H1 (cell line): ENCODE data around the gene RASSF3. TPM values are rescaled to one million over a fixed set of nuclear protein-coding genes. Genes with fewer than 3 reads are reported as not detected.

Experiments
- ASH2L ChIP-seq: fragments of 200-600, 300-600 bp; sonication (generic); IDR thresholded peaks from one replicate; pipeline ENCODE4 v1.7.1; 2017; ENCODE audit warnings: low read length
- BACH1 ChIP-seq: IDR thresholded peaks from 2 replicates; pipeline ENCODE4 v1.6.1; 2012; ENCODE audit warnings: low read length, improper control_type of control experiment
- CREB1 ChIP-seq: IDR thresholded peaks from 2 replicates; pipeline ENCODE4 v1.6.1; 2012; ENCODE audit warnings: inconsistent platforms
- EP300 ChIP-seq, 2 experiments: IDR thresholded peaks; 1 replicate in 1 of 2; 2 replicates in 1 of 2; pipeline ENCODE4 v1.6.1; 2011 to 2012; ENCODE audit warnings: low read depth in 2 of 2, low read length in 2 of 2, mild to moderate bottlenecking in 2 of 2, borderline replicate concordance in 1 of 2, inconsistent platforms in 1 of 2, moderate library complexity in 1 of 2
- HDAC6 ChIP-seq: IDR thresholded peaks from one replicate; pipeline ENCODE4 v1.7.1; 2012; ENCODE audit warnings: low read depth, mild to moderate bottlenecking, inconsistent platforms, low read length, moderate library complexity
- KDM4A ChIP-seq: IDR thresholded peaks from one replicate; pipeline ENCODE4 v1.7.1; 2012; ENCODE audit warnings: low read depth, mild to moderate bottlenecking, moderate library complexity, low read length, inconsistent platforms; ENCODE audit not compliant: severe bottlenecking
- RNF2 ChIP-seq: fragments of 200-900, 300-1000 bp; sonication (generic); IDR thresholded peaks from 2 replicates; pipeline ENCODE4 v1.7.1; 2016; ENCODE audit warnings: borderline replicate concordance, low read depth, mild to moderate bottlenecking, antibody characterized with exemption, low read length; ENCODE audit not compliant: poor library complexity, severe bottlenecking; ENCODE audit errors: missing control alignments
- SIX5 ChIP-seq: IDR thresholded peaks from 2 replicates; pipeline ENCODE4 v1.6.1; 2011; ENCODE audit warnings: mild to moderate bottlenecking, low read depth, low read length
- polyA plus RNA-seq, 7 experiments: library from polyadenylated mRNA; depleted of rRNA in 3 of 7; stranded (reverse) in 5 of 7; unstranded in 2 of 7; fragments of >200 nt in 5 of 7; fragments of 200-250 nt in 2 of 7; gene quantifications; 1 replicate in 5 of 7; 2 replicates in 1 of 7; 4 replicates in 1 of 7; pipeline versions ENCODE4 v1.2.1 to v1.2.3, GENCODE V29; 2011 to 2013; ENCODE audit warnings: missing spikeins in 2 of 7, mixed read lengths in 2 of 7
- total RNA-seq: library from RNA; stranded (reverse); fragmentation: NEBNext Ultra II Directional; extraction: Animal tissue kit (Norgen Biotek cat#: 25700); gene quantifications from 2 replicates; pipeline ENCODE4 v1.2.1, GENCODE V29; 2021
- TF ChIP-seq, protein P1 (sequence below): fragments of 300-600 bp; sonication (generic); IDR thresholded peaks from 2 replicates; pipeline ENCODE4 v1.7.1; 2012; ENCODE audit warnings: low read length, moderate library complexity, mild to moderate bottlenecking, inconsistent platforms; ENCODE audit not compliant: insufficient replicate concordance
- TF ChIP-seq, protein P2 (sequence below): IDR thresholded peaks from 2 replicates; pipeline ENCODE4 v1.6.1; 2012; ENCODE audit warnings: low read length, inconsistent platforms

RASSF3 gene
- total and polyA plus RNA-seq, 2 of the 8 experiments (the other 6 are each of a cell fraction or from before 2014, with no cell fraction given), result 19.1 to 64.3 TPM

GRCh38 chr12:64731683-64732082 is 121.4 kb downstream of the RASSF3 start (continued):
- TF ChIP-seq, protein P1, sequence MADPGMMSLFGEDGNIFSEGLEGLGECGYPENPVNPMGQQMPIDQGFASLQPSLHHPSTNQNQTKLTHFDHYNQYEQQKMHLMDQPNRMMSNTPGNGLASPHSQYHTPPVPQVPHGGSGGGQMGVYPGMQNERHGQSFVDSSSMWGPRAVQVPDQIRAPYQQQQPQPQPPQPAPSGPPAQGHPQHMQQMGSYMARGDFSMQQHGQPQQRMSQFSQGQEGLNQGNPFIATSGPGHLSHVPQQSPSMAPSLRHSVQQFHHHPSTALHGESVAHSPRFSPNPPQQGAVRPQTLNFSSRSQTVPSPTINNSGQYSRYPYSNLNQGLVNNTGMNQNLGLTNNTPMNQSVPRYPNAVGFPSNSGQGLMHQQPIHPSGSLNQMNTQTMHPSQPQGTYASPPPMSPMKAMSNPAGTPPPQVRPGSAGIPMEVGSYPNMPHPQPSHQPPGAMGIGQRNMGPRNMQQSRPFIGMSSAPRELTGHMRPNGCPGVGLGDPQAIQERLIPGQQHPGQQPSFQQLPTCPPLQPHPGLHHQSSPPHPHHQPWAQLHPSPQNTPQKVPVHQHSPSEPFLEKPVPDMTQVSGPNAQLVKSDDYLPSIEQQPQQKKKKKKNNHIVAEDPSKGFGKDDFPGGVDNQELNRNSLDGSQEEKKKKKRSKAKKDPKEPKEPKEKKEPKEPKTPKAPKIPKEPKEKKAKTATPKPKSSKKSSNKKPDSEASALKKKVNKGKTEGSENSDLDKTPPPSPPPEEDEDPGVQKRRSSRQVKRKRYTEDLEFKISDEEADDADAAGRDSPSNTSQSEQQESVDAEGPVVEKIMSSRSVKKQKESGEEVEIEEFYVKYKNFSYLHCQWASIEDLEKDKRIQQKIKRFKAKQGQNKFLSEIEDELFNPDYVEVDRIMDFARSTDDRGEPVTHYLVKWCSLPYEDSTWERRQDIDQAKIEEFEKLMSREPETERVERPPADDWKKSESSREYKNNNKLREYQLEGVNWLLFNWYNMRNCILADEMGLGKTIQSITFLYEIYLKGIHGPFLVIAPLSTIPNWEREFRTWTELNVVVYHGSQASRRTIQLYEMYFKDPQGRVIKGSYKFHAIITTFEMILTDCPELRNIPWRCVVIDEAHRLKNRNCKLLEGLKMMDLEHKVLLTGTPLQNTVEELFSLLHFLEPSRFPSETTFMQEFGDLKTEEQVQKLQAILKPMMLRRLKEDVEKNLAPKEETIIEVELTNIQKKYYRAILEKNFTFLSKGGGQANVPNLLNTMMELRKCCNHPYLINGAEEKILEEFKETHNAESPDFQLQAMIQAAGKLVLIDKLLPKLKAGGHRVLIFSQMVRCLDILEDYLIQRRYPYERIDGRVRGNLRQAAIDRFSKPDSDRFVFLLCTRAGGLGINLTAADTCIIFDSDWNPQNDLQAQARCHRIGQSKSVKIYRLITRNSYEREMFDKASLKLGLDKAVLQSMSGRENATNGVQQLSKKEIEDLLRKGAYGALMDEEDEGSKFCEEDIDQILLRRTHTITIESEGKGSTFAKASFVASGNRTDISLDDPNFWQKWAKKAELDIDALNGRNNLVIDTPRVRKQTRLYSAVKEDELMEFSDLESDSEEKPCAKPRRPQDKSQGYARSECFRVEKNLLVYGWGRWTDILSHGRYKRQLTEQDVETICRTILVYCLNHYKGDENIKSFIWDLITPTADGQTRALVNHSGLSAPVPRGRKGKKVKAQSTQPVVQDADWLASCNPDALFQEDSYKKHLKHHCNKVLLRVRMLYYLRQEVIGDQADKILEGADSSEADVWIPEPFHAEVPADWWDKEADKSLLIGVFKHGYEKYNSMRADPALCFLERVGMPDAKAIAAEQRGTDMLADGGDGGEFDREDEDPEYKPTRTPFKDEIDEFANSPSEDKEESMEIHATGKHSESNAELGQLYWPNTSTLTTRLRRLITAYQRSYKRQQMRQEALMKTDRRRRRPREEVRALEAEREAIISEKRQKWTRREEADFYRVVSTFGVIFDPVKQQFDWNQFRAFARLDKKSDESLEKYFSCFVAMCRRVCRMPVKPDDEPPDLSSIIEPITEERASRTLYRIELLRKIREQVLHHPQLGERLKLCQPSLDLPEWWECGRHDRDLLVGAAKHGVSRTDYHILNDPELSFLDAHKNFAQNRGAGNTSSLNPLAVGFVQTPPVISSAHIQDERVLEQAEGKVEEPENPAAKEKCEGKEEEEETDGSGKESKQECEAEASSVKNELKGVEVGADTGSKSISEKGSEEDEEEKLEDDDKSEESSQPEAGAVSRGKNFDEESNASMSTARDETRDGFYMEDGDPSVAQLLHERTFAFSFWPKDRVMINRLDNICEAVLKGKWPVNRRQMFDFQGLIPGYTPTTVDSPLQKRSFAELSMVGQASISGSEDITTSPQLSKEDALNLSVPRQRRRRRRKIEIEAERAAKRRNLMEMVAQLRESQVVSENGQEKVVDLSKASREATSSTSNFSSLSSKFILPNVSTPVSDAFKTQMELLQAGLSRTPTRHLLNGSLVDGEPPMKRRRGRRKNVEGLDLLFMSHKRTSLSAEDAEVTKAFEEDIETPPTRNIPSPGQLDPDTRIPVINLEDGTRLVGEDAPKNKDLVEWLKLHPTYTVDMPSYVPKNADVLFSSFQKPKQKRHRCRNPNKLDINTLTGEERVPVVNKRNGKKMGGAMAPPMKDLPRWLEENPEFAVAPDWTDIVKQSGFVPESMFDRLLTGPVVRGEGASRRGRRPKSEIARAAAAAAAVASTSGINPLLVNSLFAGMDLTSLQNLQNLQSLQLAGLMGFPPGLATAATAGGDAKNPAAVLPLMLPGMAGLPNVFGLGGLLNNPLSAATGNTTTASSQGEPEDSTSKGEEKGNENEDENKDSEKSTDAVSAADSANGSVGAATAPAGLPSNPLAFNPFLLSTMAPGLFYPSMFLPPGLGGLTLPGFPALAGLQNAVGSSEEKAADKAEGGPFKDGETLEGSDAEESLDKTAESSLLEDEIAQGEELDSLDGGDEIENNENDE, result no peak
- TF ChIP-seq KDM4A, result no peak
- no peak for TF ChIP-seq EP300 (IDR thresholded peaks at IDR 0.05; ENCODE audit: borderline replicate concordance in 1 of 2, low read depth in 2 of 2, low read length in 2 of 2)
- TF ChIP-seq, protein P2, sequence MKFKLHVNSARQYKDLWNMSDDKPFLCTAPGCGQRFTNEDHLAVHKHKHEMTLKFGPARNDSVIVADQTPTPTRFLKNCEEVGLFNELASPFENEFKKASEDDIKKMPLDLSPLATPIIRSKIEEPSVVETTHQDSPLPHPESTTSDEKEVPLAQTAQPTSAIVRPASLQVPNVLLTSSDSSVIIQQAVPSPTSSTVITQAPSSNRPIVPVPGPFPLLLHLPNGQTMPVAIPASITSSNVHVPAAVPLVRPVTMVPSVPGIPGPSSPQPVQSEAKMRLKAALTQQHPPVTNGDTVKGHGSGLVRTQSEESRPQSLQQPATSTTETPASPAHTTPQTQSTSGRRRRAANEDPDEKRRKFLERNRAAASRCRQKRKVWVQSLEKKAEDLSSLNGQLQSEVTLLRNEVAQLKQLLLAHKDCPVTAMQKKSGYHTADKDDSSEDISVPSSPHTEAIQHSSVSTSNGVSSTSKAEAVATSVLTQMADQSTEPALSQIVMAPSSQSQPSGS, result no peak
- no peak for TF ChIP-seq HDAC6
- no peak for TF ChIP-seq CREB1
- TF ChIP-seq RNF2, result no peak
- TF ChIP-seq SIX5, result no peak
- TF ChIP-seq BACH1, result no peak
- no peak for TF ChIP-seq ASH2L
